Type B pancreatic cell (in vitro differentiated cells): ENCODE data around the gene BAG5. TPM values are rescaled to one million over a fixed set of nuclear protein-coding genes. Genes with fewer than 3 reads are reported as not detected.
A peak's percentile ranks its signal among the peaks of the same experiment; 100 is the strongest.

Experiments used
- DNase-seq: peaks from one replicate; pipeline ENCODE4 v3.0.0; 2021; ENCODE audit warnings: mixed read lengths; ENCODE audit not compliant: unreplicated experiment; ENCODE audit errors: extremely low spot score
- H3K27ac Mint-ChIP-seq: 2 replicates; pipeline ENCODE4 v1.8.0; 2021; ENCODE audit warnings: mild to moderate bottlenecking, mixed read lengths
- H3K27me3 Mint-ChIP-seq: 2 replicates; pipeline ENCODE4 v1.8.0; 2021; ENCODE audit warnings: mixed read lengths
- H3K36me3 Mint-ChIP-seq: 2 replicates; pipeline ENCODE4 v1.8.0; 2021; ENCODE audit warnings: mixed read lengths
- H3K4me1 Mint-ChIP-seq: one replicate; pipeline ENCODE4 v1.8.0; 2021; ENCODE audit warnings: mixed read lengths; ENCODE audit not compliant: unreplicated experiment
- H3K4me3 Mint-ChIP-seq: 2 replicates; pipeline ENCODE4 v1.8.0; 2021; ENCODE audit warnings: mild to moderate bottlenecking, mixed read lengths
- H3K9me3 Mint-ChIP-seq: 2 replicates; pipeline ENCODE4 v1.8.0; 2021; ENCODE audit warnings: mixed read lengths
- CTCF ChIP-seq: fragments of 200-600 bp; sonication (generic); conservative IDR thresholded peaks from 2 replicates; pipeline ENCODE4 v1.5.0; 2021; ENCODE audit warnings: antibody characterized with exemption, mild to moderate bottlenecking
- total RNA-seq: library from RNA; stranded (reverse); gene quantifications from 2 replicates; pipeline ENCODE4 v1.2.1, GENCODE V29; 2021; ENCODE audit warnings: low replicate concordance

Gene BAG5
- total RNA-seq, 1 donor from 2014 or later = 23.3 TPM

GRCh38 chr14:103524002-103524935 lies 38.2 kb downstream of the BAG5 start:
- H3K27ac Mint-ChIP-seq = peak overlapping the region; percentile 83
- peaks cover 22% of the 10 kb centered on the region for H3K4me1 Mint-ChIP-seq
- H3K9me3 Mint-ChIP-seq = no peaks in the 10 kb centered on the region
- H3K36me3 Mint-ChIP-seq = no peaks in the 10 kb centered on the region
- peaks cover 13% of the 10 kb centered on the region for H3K27me3 Mint-ChIP-seq
- peak overlapping the region; percentile 81 for H3K4me3 Mint-ChIP-seq
- TF ChIP-seq CTCF = no peak
- no peak for DNase-seq

DNA sequence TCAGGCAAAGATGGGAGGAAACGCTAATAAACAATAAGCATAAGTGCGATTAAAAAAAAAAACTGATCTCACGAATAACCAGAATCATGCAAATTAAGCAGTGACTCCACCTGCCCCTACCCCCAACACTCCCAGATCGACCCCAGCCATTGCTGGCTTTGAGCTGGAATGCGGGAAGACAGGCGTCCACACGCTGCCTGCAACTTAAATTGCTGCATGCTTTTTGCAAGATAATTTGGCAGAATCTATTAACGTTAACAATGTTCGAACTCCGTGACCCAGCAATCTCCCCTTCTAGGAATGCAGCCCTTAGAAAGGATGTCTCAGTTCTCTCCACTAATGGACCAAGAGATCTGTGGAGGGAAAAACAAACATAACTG lies 38.9 kb downstream of the BAG5 start:
- no peak for TF ChIP-seq CTCF
- peaks cover 19% of the 10 kb centered on the region for H3K4me1 Mint-ChIP-seq
- no peaks in the 10 kb centered on the region for H3K36me3 Mint-ChIP-seq
- H3K27ac Mint-ChIP-seq = peak overlapping the region; percentile 53
- H3K4me3 Mint-ChIP-seq = peak overlapping the region; percentile 81
- H3K9me3 Mint-ChIP-seq = no peaks in the 10 kb centered on the region
- H3K27me3 Mint-ChIP-seq = peaks cover 13% of the 10 kb centered on the region
- DNase-seq = no peak

DNA sequence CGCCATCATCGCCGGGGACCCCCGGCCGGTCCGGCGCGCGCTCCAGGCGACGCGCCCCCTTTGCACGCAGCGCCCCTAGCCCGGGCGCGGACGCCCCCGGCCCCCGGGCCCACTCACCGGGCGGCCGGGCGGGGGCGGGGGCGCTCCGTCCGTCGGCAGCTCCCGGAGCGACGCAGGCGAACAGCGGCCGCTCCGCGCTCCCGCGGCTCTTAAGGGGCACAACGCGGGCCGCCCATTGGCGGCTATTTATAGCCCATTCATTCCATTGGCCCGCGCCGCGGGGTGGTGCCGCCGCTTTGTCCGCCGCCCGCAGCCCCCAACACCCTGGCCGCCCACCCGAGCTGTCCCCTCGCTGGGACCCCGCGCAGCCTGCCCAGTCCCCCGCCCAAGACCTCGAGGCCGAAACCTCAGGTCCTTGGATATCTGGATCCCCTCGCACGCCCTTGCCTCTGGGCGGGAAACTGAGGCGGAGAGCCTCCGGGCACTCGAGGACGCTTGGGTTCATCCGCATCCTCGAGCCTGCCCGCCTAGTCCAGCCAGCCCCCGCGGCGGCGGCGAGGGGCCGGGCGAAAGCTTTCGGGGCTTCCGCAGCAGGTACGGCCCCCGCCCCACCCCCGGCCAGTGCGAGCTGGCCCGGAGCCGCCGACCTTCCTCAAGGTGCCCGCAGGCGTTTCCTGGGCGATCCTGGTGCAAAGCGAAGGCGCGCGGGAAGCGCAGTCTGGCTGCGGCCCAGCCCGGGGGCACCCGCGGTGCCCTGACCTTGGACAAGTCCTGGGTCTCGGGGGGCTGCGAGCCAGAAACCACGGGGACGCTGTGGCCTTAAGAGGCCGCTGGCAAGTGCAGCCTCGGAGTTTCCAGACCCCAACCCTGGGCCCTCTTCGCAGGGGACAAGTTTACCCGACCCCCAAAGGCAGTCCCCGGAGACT lies 39.5 kb downstream of the BAG5 start, which contains the start of gene CKB:
TSS of gene CKB (minus strand) at position 182 of the 926 bp plus-strand sequence. CDS start 337 bp downstream, outside the sequence.
- no peaks in the 10 kb centered on the region for H3K36me3 Mint-ChIP-seq
- H3K9me3 Mint-ChIP-seq = no peaks in the 10 kb centered on the region

GRCh38 chr14:103521951-103522563 lies 40.4 kb downstream of the BAG5 start:
- peak; percentile 71 for DNase-seq
- TF ChIP-seq CTCF = no peak
- peaks cover 23% of the 10 kb centered on the region for H3K4me1 Mint-ChIP-seq
- no peak overlapping the region for H3K27ac Mint-ChIP-seq
- peak overlapping the region; percentile 83 for H3K4me3 Mint-ChIP-seq
- peaks cover 13% of the 10 kb centered on the region for H3K27me3 Mint-ChIP-seq
- H3K9me3 Mint-ChIP-seq = no peaks in the 10 kb centered on the region
- no peaks in the 10 kb centered on the region for H3K36me3 Mint-ChIP-seq

More for the DNA sequence above, 39.5 kb downstream of the BAG5 start, which contains the start of gene CKB:
- no peak for TF ChIP-seq CTCF
- Mint-ChIP-seq H3K4me3 (peak within 1 kb of the TSS; percentile 83), H3K27ac (peak within 1 kb of the TSS; percentile 53), H3K4me1 (peaks cover 19% of the 10 kb centered on the region), H3K27me3 (peaks cover 13% of the 10 kb centered on the region)
- peak; percentile 74 for DNase-seq

DNA sequence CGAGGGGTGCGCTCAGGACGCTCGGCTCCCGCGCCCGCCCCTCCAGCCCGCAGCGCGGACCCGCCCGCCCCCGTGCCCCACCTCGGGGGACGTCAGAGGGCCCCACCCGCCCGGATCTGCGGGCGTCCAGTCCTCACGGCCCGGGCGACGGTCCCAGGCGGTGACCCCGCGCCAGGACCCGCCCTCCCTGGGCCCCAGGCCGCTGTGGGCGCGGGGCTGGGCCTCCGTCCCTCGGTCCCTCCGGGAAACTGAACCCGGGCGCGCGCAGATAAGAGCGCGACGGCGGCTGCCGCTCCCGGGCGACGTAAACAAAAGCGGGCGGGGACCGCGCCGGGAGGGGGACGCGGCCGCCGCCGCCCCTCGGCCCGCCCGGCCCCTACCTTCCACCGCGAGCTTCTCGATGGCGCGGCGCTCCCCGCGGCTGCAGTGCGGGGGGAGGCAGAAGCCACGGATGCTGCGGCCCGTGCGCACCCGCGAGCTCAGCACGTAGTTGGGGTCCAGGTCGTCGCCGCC lies 41.0 kb downstream of the BAG5 start:
- Mint-ChIP-seq H3K9me3 (no peaks in the 10 kb centered on the region), H3K36me3 (no peaks in the 10 kb centered on the region), H3K4me3 (peak overlapping the region; percentile 72), H3K27ac (no peak overlapping the region), H3K27me3 (peaks cover 13% of the 10 kb centered on the region), H3K4me1 (peaks cover 25% of the 10 kb centered on the region)
- no peak for TF ChIP-seq CTCF
- DNase-seq = no peak
